GM18507 (cell line): ENCODE data around the gene MAL.
A peak's percentile ranks its signal among the peaks of the same experiment; 100 is the strongest.
"Not testable (repeated sequence)": the region's sequence is repeated elsewhere in the genome, so short reads cannot be mapped to it uniquely, and the experiment has no call there.

Experiments
- DNase-seq: peaks from one replicate; pipeline ENCODE4 v3.0.0; 2011; ENCODE audit warnings: low read depth; ENCODE audit not compliant: insufficient read length; ENCODE audit errors: extremely low spot score
- FAIRE-seq: peaks from 2 replicates; lab custom pipeline; 2011; peaks lifted over from hg19 to GRCh38; lab: Jason Lieb, UNC

Gene MAL

GRCh38 chr2:95029898-95030341 lies 4.4 kb downstream of the MAL start:
- no peak for FAIRE-seq
- no peak for DNase-seq

DNA sequence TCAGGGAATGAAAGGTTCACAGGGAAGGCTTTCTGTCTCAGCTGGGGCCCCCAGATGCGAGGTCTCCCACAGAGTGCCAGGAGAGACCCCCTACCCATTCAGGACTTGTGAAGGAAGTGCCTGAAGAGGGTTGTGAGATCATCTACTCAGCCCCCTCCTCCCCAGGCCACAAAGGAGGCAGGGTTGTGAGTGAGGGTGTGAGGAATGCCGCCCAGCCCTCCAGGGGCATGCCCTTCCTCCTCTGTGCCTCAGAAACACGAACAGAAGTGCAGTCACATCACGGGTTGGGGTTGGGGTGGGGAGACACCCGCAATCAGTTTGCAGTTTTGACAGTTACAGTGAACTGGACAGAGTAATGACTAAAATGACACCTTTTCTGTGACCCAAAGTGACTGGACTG lies 5.0 kb downstream of the MAL start:
- DNase-seq (no peak), FAIRE-seq (no peak)

DNA sequence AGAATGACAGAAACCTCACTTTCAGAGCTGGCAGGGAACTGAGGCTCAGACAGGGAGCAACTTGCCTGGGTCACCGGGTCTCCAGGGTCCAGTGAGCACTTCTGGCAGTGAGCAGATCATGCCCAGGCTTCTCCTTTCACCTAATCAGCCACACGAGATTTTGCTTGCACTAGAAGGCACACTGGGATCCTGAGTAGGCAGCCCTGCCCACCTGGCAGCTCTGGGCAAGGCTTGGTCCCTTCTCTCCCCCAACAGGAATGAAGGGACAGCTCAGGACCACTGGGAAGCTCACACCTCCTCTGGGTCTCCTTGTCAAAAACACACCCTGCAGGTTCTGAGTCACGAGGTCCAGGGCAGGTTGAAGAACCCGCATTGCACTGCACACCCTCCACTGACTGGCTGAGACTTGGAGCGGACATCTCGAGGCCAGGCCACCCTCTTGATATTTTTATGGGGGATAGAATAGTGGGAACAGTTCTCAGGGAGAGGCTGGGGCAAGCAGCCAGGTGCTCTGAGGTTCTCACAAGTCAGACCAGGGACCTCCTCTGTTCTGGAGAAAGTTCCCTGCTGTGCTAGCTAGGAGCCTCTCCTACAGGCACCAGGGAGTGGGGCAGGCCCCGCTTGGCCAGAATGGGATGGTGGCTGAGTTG lies 5.7 kb downstream of the MAL start:
- DNase-seq: no peak
- FAIRE-seq: no peak

DNA sequence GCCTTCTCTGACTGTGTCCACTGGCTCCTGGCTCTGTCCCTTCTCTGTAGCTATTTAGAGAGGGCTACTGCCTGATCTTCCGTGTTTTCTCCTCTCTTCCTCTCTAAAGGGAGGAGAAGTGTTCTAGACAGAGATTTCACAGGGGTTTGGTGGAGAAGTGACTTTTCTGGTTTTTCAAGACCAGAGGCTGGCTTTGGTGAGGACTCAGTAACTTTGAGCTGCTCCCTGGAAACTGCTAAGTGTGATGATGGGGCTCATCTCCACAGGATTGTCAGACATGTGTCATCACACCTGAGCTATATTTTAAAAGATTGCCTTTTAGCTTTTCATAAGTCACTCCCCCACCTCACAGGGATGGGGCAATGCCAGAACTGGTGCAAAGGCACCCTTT lies 6.2 kb downstream of the MAL start:
- FAIRE-seq: no peak
- no peak for DNase-seq

DNA sequence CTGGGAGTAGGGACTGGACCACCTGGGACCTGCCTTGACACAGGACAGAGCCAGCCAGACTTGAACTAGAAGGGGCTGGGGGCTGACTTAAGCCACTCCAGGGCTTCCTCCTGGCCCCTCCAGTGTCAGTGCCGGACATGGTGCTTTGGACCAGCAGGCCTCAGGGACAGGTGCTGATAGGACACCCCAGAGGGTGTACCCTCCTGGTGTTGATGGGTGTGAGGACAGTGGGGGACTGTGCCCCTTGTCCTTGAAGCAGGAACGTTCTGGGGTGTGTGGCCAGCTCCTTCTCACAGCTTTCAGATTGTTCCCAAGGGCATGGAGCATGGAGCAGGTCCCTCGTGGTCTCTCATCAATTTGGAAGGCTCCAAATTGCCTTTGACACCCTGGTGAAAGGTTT lies 6.8 kb downstream of the MAL start:
- FAIRE-seq: no peak
- no peak for DNase-seq

- no peak for DNase-seq
- no peak for FAIRE-seq
Measured at GRCh38 chr2:95032868-95033603, 7.5 kb downstream of the MAL start.

- FAIRE-seq: no peak
Measured at GRCh38 chr2:95034221-95034620, 8.7 kb downstream of the MAL start.

GRCh38 chr2:95034818-95035217 lies 9.3 kb downstream of the MAL start:
- no peak for FAIRE-seq
- no peak for DNase-seq

More at GRCh38 chr2:95034221-95034620, 8.7 kb downstream of the MAL start:
- no peak for DNase-seq

DNA sequence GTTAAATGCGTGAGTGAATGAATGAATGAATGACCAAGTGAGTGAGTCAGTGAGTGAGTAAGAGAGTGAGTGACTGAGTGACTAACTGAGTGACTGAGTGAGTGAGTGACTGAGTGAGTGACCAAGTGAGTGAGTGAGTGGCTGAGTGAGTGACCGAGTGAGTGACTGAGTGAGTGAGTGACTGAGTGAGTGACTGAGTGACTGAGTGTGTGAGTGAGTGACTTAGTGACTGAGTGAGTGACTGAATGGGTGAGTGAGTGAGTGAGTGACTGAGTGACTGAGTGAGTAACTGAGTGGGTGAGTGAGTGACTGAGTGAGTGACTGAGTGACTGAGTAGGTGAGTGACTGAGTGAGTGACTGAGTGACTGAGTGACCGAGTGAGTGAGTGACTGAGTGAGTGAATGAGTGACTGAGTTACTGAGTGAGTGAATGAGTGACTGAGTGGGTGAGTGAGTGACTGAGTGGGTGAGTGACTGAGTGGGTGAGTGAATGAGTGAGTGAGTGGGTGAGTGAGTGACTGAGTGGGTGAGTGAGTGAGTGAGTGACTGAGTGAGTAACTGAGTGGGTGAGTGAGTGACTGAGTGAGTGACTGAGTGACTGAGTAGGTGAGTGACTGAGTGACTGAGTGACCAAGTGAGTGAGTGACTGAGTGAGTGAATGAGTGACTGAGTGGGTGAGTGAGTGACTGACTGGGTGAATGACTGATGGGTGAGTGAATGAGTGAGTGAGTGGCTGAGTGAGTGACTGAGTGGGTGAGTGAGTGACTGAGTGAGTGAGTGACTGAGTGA lies 11.3 kb downstream of the MAL start:
- peak; percentile 5 for FAIRE-seq
- no peak for DNase-seq

GRCh38 chr2:95037384-95037839 lies 11.9 kb downstream of the MAL start:
- DNase-seq (no peak), FAIRE-seq (no peak)

- DNase-seq, FAIRE-seq: not testable (repeated sequence)
Measured at GRCh38 chr2:95037841-95038585, 12.5 kb downstream of the MAL start.

DNA sequence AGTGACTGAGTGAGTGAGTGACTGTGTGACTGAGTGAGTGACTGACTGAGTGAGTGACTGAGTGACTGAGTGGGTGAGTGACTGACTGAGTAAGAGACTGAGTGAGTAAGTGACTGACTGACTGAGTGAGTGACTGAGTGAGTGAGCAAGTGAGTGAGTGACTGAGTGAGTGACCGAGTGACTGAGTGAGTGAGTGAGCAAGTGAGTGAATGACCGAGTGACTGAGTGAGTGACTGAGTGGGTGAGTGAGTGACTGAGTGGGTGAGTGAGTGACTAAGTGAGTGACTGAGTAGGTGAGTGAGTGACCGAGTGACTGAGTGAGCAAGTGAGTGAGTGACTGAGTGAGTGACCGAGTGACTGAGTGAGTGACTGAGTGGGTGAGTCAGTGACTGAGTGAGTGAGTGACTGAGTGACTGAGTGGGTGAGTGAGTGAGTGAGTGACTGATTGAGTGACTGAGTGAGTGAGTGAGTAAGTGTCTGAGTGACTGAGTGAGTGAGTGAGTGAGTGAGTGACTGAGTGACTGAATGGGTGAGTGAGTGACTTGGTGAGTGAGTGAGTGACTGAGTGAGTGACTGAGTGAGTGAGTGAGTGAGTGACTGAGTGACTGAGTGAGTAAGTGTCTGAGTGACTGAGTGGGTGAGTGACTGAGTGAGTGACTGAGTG lies 13.3 kb downstream of the MAL start:
- no peak for FAIRE-seq
- no peak for DNase-seq

GRCh38 chr2:95039363-95039762 lies 13.9 kb downstream of the MAL start:
- DNase-seq (no peak), FAIRE-seq (no peak)

GRCh38 chr2:95039978-95040377 lies 14.5 kb downstream of the MAL start:
- DNase-seq (no peak), FAIRE-seq (no peak)

DNA sequence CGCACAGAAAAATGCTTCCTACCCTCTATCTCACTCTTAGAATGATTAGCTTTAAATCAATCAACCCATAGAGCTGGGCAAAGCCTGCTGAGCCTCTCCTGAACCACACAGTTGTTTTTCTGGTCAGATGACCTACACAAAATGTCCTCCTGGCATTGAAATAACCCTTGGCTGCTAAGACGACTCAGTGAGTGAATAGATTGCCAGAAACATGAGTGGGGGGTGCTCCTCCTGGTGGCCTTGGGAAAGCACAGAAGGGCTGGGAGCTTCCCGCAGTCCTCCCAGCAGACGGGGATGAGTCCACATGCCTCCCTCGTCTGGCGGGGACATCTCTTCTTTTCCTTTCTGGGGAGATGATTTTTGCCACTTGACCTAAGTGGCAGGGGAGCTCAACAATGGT lies 14.9 kb downstream of the MAL start:
- FAIRE-seq (no peak), DNase-seq (no peak)

DNA sequence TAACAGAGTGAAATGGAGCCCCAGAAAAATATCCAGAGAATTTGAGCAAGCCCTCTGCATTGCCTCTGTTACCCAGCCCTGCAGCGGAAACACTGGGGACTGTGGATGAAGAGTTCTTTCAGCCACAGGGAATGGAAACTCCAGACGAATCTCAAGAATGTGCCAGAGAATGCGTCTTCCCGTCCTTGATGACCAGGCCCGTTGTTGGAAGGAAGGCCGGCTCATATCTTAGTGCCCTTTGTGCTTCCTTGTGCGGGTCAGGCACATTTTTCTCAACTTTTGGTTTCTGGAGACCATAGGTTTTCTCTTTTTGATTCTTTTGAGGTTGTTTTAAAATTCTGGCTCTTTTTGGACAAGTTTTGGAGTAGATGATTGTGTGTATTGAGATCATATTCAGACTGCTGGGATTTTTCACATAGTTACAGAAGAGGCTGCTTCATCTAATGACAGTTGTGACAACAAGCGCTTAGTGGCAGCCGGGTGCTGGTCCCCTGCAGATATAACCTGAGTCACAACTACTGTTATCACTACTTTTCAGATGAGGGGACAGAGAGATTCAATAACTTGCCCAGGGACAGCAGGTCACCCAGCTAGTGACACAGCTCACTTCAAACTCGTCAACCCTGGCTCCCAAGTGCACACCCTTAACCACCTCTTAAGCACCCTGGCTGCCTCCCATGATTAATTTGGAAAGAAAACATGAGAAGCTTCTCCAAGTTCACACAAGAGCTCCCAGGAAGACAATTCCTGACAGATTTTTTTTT lies 15.7 kb downstream of the MAL start:
- FAIRE-seq (no peak), DNase-seq (no peak)

DNA sequence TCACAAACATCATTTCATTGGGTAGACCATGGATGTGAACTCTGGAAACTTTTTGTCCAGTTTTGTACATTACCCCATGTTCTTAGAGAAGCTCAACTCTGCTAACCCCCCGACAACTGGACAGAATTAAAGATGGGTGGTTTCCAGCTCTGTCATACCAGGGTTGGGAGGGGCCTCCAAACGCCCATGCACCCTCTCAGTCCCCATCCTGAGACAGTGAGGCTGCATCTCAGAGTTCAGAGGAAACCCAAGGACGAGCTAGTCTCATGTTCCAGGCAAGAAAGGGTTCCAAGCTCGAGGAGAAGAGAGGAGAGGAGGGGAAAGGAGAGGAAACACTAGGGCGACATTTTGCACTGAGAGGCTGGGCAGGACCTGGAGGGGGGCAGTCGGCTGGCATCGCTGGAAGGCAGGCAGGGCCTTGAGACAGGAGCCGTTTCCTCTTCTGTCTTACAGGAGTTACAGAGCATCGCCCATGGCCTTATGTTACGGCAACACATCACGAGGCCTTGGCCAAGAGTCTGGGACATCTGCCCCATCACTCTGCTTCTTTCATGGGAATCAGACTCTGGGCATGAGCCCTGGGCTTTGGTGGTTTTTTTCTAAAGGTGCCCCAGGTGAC lies 16.4 kb downstream of the MAL start:
- no peak for FAIRE-seq
- no peak for DNase-seq
